ENCODE measurements around the gene RFTN2.

The RFTN2 gene

GRCh38 chr2:197571627-197572271, 103.6 kb downstream of the RFTN2 start:
- ATAC-seq, result no peak
- TF ChIP-seq ZNF70 (CRISPR knock-in tag; IDR thresholded peaks at IDR 0.05) (no peak), OSR1 (CRISPR knock-in tag; IDR thresholded peaks at IDR 0.05) (no peak), CSDC2 (CRISPR knock-in tag; IDR thresholded peaks at IDR 0.05) (no peak)
- TF ChIP-seq, protein P1, sequence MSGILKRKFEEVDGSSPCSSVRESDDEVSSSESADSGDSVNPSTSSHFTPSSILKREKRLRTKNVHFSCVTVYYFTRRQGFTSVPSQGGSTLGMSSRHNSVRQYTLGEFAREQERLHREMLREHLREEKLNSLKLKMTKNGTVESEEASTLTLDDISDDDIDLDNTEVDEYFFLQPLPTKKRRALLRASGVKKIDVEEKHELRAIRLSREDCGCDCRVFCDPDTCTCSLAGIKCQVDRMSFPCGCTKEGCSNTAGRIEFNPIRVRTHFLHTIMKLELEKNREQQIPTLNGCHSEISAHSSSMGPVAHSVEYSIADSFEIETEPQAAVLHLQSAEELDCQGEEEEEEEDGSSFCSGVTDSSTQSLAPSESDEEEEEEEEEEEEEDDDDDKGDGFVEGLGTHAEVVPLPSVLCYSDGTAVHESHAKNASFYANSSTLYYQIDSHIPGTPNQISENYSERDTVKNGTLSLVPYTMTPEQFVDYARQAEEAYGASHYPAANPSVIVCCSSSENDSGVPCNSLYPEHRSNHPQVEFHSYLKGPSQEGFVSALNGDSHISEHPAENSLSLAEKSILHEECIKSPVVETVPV (CRISPR knock-in tag; IDR thresholded peaks at IDR 0.05), result no peak

- TF ChIP-seq PATZ1 (CRISPR knock-in tag; IDR thresholded peaks at IDR 0.05; ENCODE audit: borderline replicate concordance), result no peak
- ATAC-seq, result no peak
Measured at GRCh38 chr2:197560146-197560665, 115.2 kb downstream of the RFTN2 start.

GRCh38 chr2:197559681-197560080, 115.7 kb downstream of the RFTN2 start:
- TF ChIP-seq TOX (CRISPR knock-in tag; IDR thresholded peaks at IDR 0.05; ENCODE audit: borderline replicate concordance) (no peak), ZFP30 (CRISPR knock-in tag; IDR thresholded peaks at IDR 0.05) (no peak), RARB (CRISPR knock-in tag; IDR thresholded peaks at IDR 0.05) (no peak), ISL1 (CRISPR knock-in tag; IDR thresholded peaks at IDR 0.05) (no peak), OSR1 (CRISPR knock-in tag; IDR thresholded peaks at IDR 0.05) (no peak), ZNF8 (CRISPR knock-in tag; IDR thresholded peaks at IDR 0.05) (no peak), POU6F1 (CRISPR knock-in tag; IDR thresholded peaks at IDR 0.05; ENCODE audit: borderline replicate concordance, low read depth) (no peak), ESRRG (CRISPR knock-in tag; IDR thresholded peaks at IDR 0.05) (no peak), TCF4 (CRISPR knock-in tag; IDR thresholded peaks at IDR 0.05; ENCODE audit: borderline replicate concordance) (no peak), ZFP3 (CRISPR knock-in tag; IDR thresholded peaks at IDR 0.05) (no peak), TSHZ2 (CRISPR knock-in tag; IDR thresholded peaks at IDR 0.05) (no peak), SNAI2 (CRISPR knock-in tag; IDR thresholded peaks at IDR 0.05) (no peak), CSDC2 (CRISPR knock-in tag; IDR thresholded peaks at IDR 0.05) (no peak), GLIS3 (CRISPR knock-in tag; IDR thresholded peaks at IDR 0.05) (no peak)
- TF ChIP-seq, protein P1 (CRISPR knock-in tag; IDR thresholded peaks at IDR 0.05), result no peak
- TF ChIP-seq, protein P2, sequence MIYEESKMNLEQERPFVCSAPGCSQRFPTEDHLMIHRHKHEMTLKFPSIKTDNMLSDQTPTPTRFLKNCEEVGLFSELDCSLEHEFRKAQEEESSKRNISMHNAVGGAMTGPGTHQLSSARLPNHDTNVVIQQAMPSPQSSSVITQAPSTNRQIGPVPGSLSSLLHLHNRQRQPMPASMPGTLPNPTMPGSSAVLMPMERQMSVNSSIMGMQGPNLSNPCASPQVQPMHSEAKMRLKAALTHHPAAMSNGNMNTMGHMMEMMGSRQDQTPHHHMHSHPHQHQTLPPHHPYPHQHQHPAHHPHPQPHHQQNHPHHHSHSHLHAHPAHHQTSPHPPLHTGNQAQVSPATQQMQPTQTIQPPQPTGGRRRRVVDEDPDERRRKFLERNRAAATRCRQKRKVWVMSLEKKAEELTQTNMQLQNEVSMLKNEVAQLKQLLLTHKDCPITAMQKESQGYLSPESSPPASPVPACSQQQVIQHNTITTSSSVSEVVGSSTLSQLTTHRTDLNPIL (CRISPR knock-in tag; IDR thresholded peaks at IDR 0.05; ENCODE audit: low read depth), result no peak
- no peak for ATAC-seq

Measured in SK-N-SH treated with all-trans-retinoic acid at 6 μM for 48 hours (cell line).